Stimulated activated CD8-positive, alpha-beta memory T cell treated with anti-CD3 and anti-CD28 coated beads, Interleukin-4, amount 100 ng/mL, for 4 hours (primary cell): ENCODE results near the gene ALDH3A1.
A peak's percentile ranks its signal among the peaks of the same experiment; 100 is the strongest.

Experiments used
- DNase-seq, 2 donors: peaks; one replicate each; pipeline ENCODE4 v3.0.0-alpha.2; 2020; ENCODE audit warnings: low read depth in 2 of 2, low spot score in 1 of 2

Gene ALDH3A1

GRCh38 chr17:19742495-19742894 is 5.6 kb downstream of the ALDH3A1 start:
- no peak for DNase-seq

DNA sequence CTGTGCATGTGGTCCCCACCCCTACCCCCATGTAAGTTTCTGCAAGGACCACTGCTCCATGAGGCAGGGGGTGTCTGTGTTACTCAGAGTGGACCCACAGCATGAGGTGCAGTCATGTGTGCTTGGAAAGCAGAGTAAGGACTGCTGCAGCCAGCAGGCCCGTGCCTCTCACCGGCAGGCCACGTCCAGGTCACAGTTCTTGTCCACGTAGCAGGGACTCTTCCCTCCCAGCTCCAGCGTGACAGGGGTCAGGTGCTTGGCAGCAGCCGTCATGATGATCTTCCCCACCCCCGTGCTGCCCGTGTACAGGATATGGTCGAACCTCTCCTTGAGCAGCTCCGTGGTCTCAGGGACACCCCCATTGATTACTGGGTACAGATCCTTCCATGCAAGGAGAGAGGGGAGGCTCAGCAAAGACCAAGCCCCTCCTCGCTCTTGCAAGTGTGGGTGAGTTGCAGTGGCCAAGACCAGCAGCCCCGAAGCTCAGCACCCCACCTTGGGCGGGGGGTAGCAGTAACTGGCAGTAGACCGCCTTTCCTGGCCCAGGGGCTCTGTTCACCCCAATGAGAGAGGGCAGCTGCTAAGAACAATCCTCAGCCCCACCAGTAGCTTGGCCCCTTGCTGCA is 6.2 kb downstream of the ALDH3A1 start:
- DNase-seq, result no peak

- no peak for DNase-seq
These were observed 7.2 kb downstream of the ALDH3A1 start for GRCh38 chr17:19740933-19741332.

DNA sequence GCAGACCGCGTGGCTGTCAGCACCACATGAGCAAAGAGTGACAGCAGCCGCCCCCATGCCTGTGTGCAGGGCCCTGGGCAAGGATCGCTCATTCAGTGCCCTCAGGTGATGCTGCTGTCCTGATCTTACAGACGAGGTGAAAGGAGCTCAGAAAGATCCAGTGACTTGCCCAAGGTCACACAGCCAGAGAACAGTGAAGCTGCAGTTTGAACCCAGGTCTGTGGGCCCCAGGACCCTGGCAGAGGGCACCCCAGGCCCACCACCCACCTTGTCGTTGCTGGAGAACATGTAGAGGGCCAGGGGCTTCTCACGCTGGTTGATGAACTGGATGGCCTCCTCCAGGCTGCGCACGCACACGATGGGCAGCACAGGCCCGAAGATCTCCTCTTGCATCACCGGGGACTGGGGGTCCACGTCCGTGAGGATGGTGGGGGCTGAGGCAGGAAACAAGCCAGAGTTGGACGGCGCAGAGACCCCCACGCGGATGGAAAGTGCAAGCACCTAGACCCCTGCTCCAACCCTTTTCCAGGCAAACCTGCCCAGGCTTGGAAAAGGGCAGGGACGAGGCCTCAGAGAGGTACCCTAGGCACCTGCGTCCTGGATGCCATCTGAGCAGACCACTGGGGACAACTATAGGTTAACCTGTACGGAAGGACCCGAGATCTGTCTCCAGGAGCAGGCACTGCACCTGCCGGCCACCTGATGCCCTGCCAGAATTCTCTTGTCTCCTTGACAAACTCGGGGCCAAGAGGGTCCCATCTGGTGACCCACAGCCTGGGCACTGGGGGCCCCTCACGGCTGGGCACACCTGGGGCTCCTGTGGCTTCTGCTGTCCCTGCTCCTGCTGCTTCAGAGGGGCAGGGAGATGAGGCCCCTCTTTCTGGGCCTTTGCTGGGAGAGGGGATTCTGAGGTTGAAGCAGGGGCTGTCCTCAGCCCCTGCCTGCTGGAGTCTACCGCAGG is 8.6 kb downstream of the ALDH3A1 start:
- DNase-seq, result no peak

DNA sequence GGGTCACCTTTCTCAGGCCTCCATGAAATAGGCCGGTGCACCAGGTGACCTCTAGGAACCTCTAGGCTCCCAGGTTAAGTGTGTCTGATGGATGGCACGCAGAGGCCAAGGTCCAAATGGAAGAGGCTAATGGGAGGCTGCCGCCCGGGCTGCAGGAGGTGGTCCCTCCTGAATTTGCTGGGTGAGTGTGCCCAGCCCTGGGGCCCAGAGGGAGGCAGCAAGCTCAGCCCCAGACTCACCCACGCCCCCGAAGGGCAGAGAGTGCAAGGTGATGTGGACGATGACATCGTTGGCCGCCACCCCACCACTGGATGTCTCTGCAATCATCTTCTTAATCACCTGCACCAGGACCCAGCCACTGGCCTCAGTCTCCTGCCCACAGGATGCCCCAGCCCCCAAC is 9.3 kb downstream of the ALDH3A1 start:
- no peak for DNase-seq

- no peak for DNase-seq
These were observed 10.0 kb downstream of the ALDH3A1 start for GRCh38 chr17:19738073-19738449.

- DNase-seq, result no peak
These were observed 10.6 kb downstream of the ALDH3A1 start for GRCh38 chr17:19737305-19738072.

DNA sequence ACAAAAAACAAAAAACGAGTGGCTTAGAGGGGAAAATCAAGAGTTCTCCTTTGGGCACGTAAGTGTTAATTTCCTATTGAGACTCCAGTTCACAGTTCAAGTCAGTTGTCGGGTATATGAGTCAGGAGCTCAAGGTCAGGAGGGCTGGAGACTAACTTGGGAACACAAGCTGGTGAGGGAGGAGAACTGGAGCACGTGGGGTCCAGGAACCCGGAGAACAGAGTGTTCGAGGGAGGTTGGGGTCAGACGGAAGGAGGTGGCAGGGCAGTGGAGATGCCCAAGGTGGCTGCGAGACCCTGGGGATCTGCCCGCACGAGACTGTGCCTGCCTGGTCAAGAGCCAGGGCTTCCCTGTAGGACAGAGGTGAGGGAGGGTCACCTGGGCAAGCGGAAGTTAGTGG is 12.0 kb downstream of the ALDH3A1 start:
- no peak for DNase-seq

GRCh38 chr17:19733953-19734526 is 14.1 kb downstream of the ALDH3A1 start:
- no peak for DNase-seq

DNA sequence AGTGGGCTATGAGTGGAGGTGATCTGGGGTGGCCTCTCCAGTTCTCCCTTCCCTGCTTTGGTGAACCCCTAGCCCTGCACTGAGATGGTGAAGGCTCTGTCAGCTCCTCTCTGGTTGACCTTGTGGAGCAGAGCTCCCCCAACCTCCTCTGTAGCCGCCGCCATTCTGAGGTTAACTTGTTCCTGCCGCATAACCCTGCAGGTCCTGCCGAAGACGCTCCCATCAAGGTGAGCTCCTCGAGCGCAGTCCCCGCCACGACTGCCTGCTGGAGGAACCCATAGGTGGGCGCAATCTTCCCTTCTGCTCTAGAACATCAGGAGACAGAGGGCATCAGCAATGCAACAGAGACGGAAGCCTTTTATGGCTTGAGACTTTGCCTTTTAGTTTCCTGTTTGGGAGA is 16.5 kb downstream of the ALDH3A1 start:
- no peak for DNase-seq

DNA sequence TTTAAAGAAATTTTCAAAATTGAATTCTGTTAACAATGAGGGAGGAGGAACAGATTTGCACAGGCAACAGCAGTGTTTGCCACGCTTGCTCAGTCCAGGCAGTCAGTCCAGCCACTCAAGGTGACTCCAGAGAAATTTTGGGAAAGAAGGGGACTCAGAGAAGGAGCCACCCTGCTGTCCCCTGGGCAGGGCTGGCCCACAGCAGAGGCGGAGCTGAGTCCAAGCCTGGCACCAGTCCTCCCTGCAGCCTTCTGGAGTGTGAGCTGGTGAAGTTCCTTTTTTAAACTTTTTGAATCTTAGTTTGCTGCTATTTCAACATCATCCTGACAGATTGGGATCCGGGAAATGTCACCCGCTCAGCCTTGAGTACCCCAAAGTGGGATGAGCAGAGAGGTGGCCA is 17.3 kb downstream of the ALDH3A1 start:
- no peak for DNase-seq

DNA sequence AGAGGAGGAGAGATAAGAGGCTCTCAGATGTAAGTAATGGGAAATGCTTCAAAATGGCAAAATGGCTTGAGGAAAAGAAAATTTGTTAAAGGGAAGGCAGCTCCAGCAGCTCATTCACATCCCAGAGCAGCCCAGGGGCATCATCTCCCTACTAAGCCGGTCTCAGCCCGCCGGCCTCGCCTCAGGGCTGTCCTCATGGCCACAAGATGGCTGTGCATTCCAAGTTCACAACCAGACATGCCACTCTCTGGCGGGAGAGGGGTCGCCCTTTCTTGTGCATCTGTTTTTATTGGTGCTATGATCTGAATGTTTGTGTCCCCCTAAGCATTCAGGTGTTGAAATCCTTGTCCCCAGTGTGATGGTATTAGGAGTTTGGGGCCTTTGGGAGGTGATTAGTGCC is 18.2 kb downstream of the ALDH3A1 start:
- no peak for DNase-seq

DNA sequence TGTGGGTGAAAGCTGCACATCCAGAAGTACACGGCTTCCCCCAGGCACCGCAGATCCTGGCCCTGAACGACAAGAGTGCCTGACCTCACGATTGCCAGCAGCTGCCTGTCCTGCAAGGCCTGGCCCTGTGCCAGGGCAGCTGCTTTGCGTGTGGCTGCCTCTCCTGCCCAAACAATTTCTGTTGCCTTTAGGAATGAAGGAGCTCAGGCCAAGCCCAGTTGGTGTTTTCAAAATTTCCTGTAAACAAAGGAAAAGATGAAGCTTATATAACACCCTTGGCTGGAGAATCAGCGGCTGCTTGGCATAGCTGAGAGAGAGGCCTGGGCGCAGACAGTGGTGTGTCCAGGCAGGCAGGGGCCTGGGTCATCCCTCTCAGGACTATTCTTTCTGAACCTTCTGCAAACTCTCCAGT is 20.0 kb downstream of the ALDH3A1 start:
- no peak for DNase-seq

DNA sequence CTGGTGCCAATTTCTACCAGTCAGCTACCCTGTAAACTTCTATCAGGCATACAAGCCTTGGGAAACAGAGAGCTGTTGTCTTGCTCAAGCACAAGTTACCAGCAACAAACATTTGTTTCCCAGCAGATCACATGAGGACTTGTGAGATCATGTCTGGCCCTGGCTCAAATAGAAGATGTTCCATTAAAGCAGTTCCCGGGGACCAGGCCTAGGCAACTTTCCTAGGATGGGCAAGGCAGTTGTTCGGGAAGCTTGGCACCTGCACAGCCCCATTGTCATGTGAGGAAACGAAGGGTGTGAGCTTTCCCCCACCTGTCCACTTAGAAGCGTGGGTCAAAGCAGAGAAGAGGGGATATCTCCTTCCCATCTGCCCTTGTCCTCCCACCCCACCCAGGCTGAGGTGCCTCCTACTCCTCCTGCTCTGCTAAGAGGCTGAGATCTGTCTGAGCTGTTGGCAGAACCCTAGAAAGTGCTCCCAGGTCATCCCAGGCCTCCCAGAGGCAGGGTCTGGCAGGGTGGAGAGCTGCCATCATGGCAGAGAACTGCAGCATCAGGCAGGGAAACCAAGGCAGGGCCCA is 20.5 kb downstream of the ALDH3A1 start:
- no peak for DNase-seq

GRCh38 chr17:19726631-19727376 is 21.3 kb downstream of the ALDH3A1 start:
- no peak for DNase-seq

DNA sequence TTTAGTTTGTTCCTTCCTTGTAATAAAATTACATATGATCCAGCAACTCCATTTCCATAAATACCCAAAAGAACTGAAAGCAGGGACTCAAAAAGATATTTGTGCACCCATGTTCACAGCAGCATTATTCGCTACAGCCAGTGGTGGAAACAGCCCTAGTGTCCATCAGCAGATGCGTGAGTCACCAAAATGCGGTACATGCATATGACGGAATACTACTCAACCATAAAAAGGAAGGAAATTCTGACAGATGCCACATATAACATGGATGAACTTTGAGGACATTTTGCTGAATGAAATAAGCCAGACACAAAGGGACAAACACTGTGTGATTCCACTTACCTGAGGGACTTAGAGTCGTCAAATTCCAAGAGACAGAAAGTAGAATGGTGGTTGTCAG is 22.6 kb downstream of the ALDH3A1 start:
- no peak for DNase-seq

- DNase-seq, result peak in 1 of 2 donors; percentile 27
These were observed 23.3 kb downstream of the ALDH3A1 start for GRCh38 chr17:19724501-19725420.

GRCh38 chr17:19723964-19724363 is 24.1 kb downstream of the ALDH3A1 start:
- no peak for DNase-seq
